GM12801 (cell line): ENCODE results near the gene SCAPER.

Source experiments
- CTCF ChIP-seq: IDR thresholded peaks from one replicate; pipeline ENCODE4 v1.5.1; 2011; ENCODE audit warnings: control low read depth; ENCODE audit not compliant: insufficient read length; ENCODE audit errors: extremely low read depth

SCAPER gene

GRCh38 chr15:76382987-76383728 lies 522.0 kb downstream of the SCAPER start:
- no peak for TF ChIP-seq CTCF

- TF ChIP-seq CTCF = no peak
Measured at GRCh38 chr15:76381366-76381765, 523.8 kb downstream of the SCAPER start.

- TF ChIP-seq CTCF = no peak
Measured at GRCh38 chr15:76380249-76380648, 524.9 kb downstream of the SCAPER start.

- no peak for TF ChIP-seq CTCF
Measured at GRCh38 chr15:76378691-76379090, 526.4 kb downstream of the SCAPER start.

GRCh38 chr15:76377751-76378150 lies 527.4 kb downstream of the SCAPER start:
- TF ChIP-seq CTCF = no peak

GRCh38 chr15:76377217-76377616 lies 527.9 kb downstream of the SCAPER start:
- no peak for TF ChIP-seq CTCF

- no peak for TF ChIP-seq CTCF
Measured at GRCh38 chr15:76376816-76377215, 528.3 kb downstream of the SCAPER start.

- TF ChIP-seq CTCF = no peak
Measured at GRCh38 chr15:76376029-76376428, 529.1 kb downstream of the SCAPER start.
